Mesenchymal stem cell (in vitro differentiated cells and primary cell): Measurements from ENCODE around the gene CLEC3B.
"Not testable (repeated sequence)": the region's sequence is repeated elsewhere in the genome, so short reads cannot be mapped to it uniquely, and the experiment has no call there.

Experiments
- DNase-seq: peaks from one replicate; pipeline ENCODE4 v3.0.0-alpha.2; 2013
- H2AFZ ChIP-seq: one replicate; pipeline ENCODE4 v1.6.1; 2013; ENCODE audit warnings: low read depth, mild to moderate bottlenecking, control low read depth, inconsistent platforms, low read length, moderate library complexity
- H2AK5ac ChIP-seq: 2 replicates; pipeline ENCODE4 v1.6.1; 2013; ENCODE audit warnings: low read length, moderate library complexity, mild to moderate bottlenecking, inconsistent platforms; ENCODE audit not compliant: severe bottlenecking
- H2BK120ac ChIP-seq: one replicate; pipeline ENCODE4 v1.6.1; 2013; ENCODE audit warnings: low read depth, mild to moderate bottlenecking, inconsistent platforms, low read length, moderate library complexity
- H2BK12ac ChIP-seq, 2 experiments: one replicate each; pipeline ENCODE4 v1.6.1; 2013; ENCODE audit warnings: inconsistent platforms in 2 of 2, low read length in 2 of 2, mild to moderate bottlenecking in 2 of 2, moderate library complexity in 2 of 2, control low read depth in 1 of 2
- H2BK15ac ChIP-seq: one replicate; pipeline ENCODE4 v1.6.1; 2013; ENCODE audit warnings: mild to moderate bottlenecking, low read depth, inconsistent platforms; ENCODE audit not compliant: poor library complexity, severe bottlenecking
- H2BK5ac ChIP-seq: 2 replicates; pipeline ENCODE4 v1.6.1; 2013; ENCODE audit warnings: low read depth, mild to moderate bottlenecking, low read length, control low read depth, inconsistent platforms; ENCODE audit not compliant: poor library complexity, severe bottlenecking
- H3K14ac ChIP-seq, 2 experiments: one replicate each; pipeline ENCODE4 v1.6.1; 2013; ENCODE audit warnings: inconsistent platforms in 2 of 2, low read length in 2 of 2, control low read depth in 1 of 2, mild to moderate bottlenecking in 1 of 2, moderate library complexity in 1 of 2
- H3K18ac ChIP-seq, 2 experiments: one replicate each; pipeline ENCODE4 v1.6.1; 2013; ENCODE audit warnings: inconsistent platforms in 2 of 2, low read length in 2 of 2, control low read depth in 1 of 2, low read depth in 1 of 2, mild to moderate bottlenecking in 1 of 2
- H3K23ac ChIP-seq, 2 experiments: one replicate each; pipeline ENCODE4 v1.6.1; 2013; ENCODE audit warnings: inconsistent platforms in 2 of 2, low read length in 2 of 2, mild to moderate bottlenecking in 2 of 2, moderate library complexity in 2 of 2, control low read depth in 1 of 2
- H3K27ac ChIP-seq: 2 replicates; pipeline ENCODE4 v1.5.1; 2013; ENCODE audit warnings: mild to moderate bottlenecking, moderate library complexity, low read length, control low read depth, inconsistent platforms; ENCODE audit not compliant: poor library complexity, severe bottlenecking
- H3K27me3 ChIP-seq, 2 experiments: 2 replicates each; pipeline versions ENCODE4 v1.6.1 to v1.7.0; 2013; ENCODE audit warnings: low read length in 2 of 2, mild to moderate bottlenecking in 2 of 2, moderate library complexity in 2 of 2, control low read depth in 1 of 2, inconsistent platforms in 1 of 2; ENCODE audit not compliant: control insufficient read depth in 1 of 2, insufficient read depth in 1 of 2
- H3K36me3 ChIP-seq, 2 experiments: 2 replicates each; pipeline versions ENCODE4 v1.6.1 to v1.7.0; 2013; ENCODE audit warnings: low read length in 2 of 2, control low read depth in 1 of 2, inconsistent platforms in 1 of 2, low read depth in 1 of 2, mild to moderate bottlenecking in 1 of 2; ENCODE audit not compliant: insufficient read depth in 2 of 2, control insufficient read depth in 1 of 2
- H3K4ac ChIP-seq, 2 experiments: one replicate each; pipeline ENCODE4 v1.6.1; 2013; ENCODE audit warnings: inconsistent platforms in 2 of 2, low read length in 2 of 2, mild to moderate bottlenecking in 2 of 2, moderate library complexity in 2 of 2, control low read depth in 1 of 2, low read depth in 1 of 2
- H3K4me1 ChIP-seq: 2 replicates; pipeline ENCODE4 v1.6.1; 2013; ENCODE audit warnings: low read depth, low read length, control low read depth; ENCODE audit not compliant: control insufficient read depth, insufficient read depth
- H3K4me2 ChIP-seq: 2 replicates; pipeline ENCODE4 v1.6.1; 2013; ENCODE audit warnings: low read length, mild to moderate bottlenecking, inconsistent platforms; ENCODE audit not compliant: poor library complexity, severe bottlenecking
- H3K4me3 ChIP-seq, 2 experiments: 2 replicates each; pipeline versions ENCODE4 v1.5.1 to v1.7.0; 2013; ENCODE audit warnings: low read length in 2 of 2, mild to moderate bottlenecking in 2 of 2, control low read depth in 1 of 2, low read depth in 1 of 2; ENCODE audit not compliant: insufficient read depth in 1 of 2
- H3K79me1 ChIP-seq: replicated peaks from 2 replicates; pipeline ENCODE4 v1.6.1; 2013; ENCODE audit warnings: mild to moderate bottlenecking, control low read depth, low read length, inconsistent platforms; ENCODE audit not compliant: poor library complexity, severe bottlenecking
- H3K9ac ChIP-seq: 2 replicates; pipeline ENCODE4 v1.7.0; 2013; ENCODE audit warnings: mild to moderate bottlenecking, low read length, moderate library complexity
- H3K9me3 ChIP-seq: 2 replicates; pipeline ENCODE4 v1.7.0; 2013; ENCODE audit warnings: mild to moderate bottlenecking, low read length; ENCODE audit not compliant: control insufficient read depth
- H4K8ac ChIP-seq: one replicate; pipeline ENCODE4 v1.6.1; 2013; ENCODE audit warnings: inconsistent platforms, mild to moderate bottlenecking, low read length, moderate library complexity
- H4K91ac ChIP-seq: one replicate; pipeline ENCODE4 v1.6.1; 2013; ENCODE audit warnings: mild to moderate bottlenecking, low read length, inconsistent platforms
- WGBS: methylation state at CpG from one replicate; pipeline ENCODE4 v1.1.7; 2013; ENCODE audit warnings: mixed read lengths; 5-methylcytosine and 5-hydroxymethylcytosine counted together

The CLEC3B gene

GRCh38 chr3:44983484-44983941 lies 42.6 kb upstream of the CLEC3B start:
- Histone ChIP-seq H3K18ac (no peak overlapping the region), H3K4me1 (peaks cover 2% of the 10 kb centered on the region), H2AFZ (no peak overlapping the region), H3K4me3 (no peak overlapping the region), H3K79me1 (peaks cover 36% of the 10 kb centered on the region), H4K91ac (no peak overlapping the region), H3K23ac (no peak overlapping the region), H3K9me3 (no peaks in the 10 kb centered on the region), H3K4ac (no peak overlapping the region), H2BK12ac (no peak overlapping the region), H2BK15ac (no peak overlapping the region), H3K9ac (no peak overlapping the region), H3K36me3 (peaks cover 2 to 7% of the 10 kb centered on the region in 2 experiments), H3K14ac (no peak overlapping the region), H3K27ac (no peak overlapping the region), H3K4me2 (no peak overlapping the region), H3K27me3 (no peaks in the 10 kb centered on the region), H2BK120ac (no peak overlapping the region), H2AK5ac (no peak overlapping the region), H2BK5ac (no peak overlapping the region), H4K8ac (no peak overlapping the region)
- WGBS: 90% methylated on average over 1 of the region's 1 CpG
- no peak for DNase-seq

GRCh38 chr3:44984335-44984734 lies 41.8 kb upstream of the CLEC3B start:
- H2BK5ac ChIP-seq: no peak overlapping the region
- no peak overlapping the region for H4K91ac ChIP-seq
- H3K14ac ChIP-seq: no peak overlapping the region
- no peak overlapping the region for H3K4me3 ChIP-seq
- no peak overlapping the region for H2BK120ac ChIP-seq
- WGBS: 100% methylated on average over 1 of the region's 2 CpGs
- H3K79me1 ChIP-seq: peaks cover 39% of the 10 kb centered on the region
- H3K27me3 ChIP-seq: no peaks in the 10 kb centered on the region
- no peak overlapping the region for H3K18ac ChIP-seq
- H3K9me3 ChIP-seq: no peaks in the 10 kb centered on the region
- no peak overlapping the region for H2AFZ ChIP-seq
- H2AK5ac ChIP-seq: no peak overlapping the region
- no peak overlapping the region for H3K23ac ChIP-seq
- no peak overlapping the region for H3K9ac ChIP-seq
- no peak overlapping the region for H3K4me2 ChIP-seq
- H2BK15ac ChIP-seq: no peak overlapping the region
- no peak overlapping the region for H3K27ac ChIP-seq
- peaks cover 5 to 7% of the 10 kb centered on the region in 2 experiments for H3K36me3 ChIP-seq
- peaks cover 3% of the 10 kb centered on the region for H3K4me1 ChIP-seq
- H2BK12ac ChIP-seq: no peak overlapping the region
- H4K8ac ChIP-seq: no peak overlapping the region
- no peak overlapping the region for H3K4ac ChIP-seq
- DNase-seq: no peak

DNA sequence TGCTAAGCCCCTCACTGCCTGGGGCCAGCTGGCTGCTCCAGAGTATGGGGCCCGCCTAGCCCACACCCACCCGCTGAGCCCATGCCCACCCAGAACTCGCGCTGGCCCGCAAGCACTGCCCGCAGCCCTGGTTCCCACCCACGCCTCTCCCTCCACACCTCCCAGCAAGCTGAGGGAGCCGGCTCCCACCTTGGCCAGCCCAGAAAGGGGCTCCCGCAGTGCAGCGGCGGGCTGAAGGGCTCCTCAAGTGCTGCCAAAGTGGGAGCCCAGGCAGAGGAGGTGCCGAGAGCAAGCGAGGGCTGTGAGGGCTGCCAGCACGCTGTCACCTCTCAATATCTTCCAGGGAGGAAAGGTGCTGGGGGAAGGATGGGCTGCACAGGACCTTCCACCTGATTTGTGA lies 39.8 kb upstream of the CLEC3B start:
- H3K23ac ChIP-seq, H3K9ac ChIP-seq, H3K14ac ChIP-seq, H3K27me3 ChIP-seq, H3K18ac ChIP-seq, H2AK5ac ChIP-seq, H3K27ac ChIP-seq, H3K4me2 ChIP-seq, H2BK5ac ChIP-seq, DNase-seq, H2BK120ac ChIP-seq, H2AFZ ChIP-seq, H4K8ac ChIP-seq, H3K4me3 ChIP-seq, H2BK15ac ChIP-seq, H3K4ac ChIP-seq, H2BK12ac ChIP-seq, H3K9me3 ChIP-seq, H3K4me1 ChIP-seq, H4K91ac ChIP-seq: not testable (repeated sequence)
- 98% methylated on average over 14 of the region's 14 CpGs for WGBS
- peaks cover 47% of the 10 kb centered on the region for H3K79me1 ChIP-seq
- H3K36me3 ChIP-seq: peaks cover 14 to 21% of the 10 kb centered on the region in 2 experiments

DNA sequence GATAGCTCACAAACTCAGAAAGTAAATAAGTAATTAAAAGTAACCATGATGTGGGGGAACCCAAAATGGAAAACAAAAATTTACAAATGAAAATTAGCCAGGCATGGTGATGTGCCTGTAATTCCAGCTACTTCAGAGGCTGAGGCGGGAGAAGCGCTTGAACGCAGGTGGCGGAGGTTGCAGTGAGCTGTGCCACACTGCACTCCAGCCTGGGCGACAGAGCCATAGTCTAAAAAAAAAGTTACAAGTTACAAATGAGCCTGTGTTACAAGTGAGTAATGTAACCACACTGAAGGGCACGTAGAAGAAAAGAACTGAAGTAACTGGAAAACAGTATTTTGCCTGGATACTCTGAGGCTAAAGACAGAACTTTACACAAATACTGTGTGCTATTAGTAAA lies 38.8 kb upstream of the CLEC3B start:
- Histone ChIP-seq H2BK120ac (no peak overlapping the region), H3K36me3 (peaks cover 18 to 31% of the 10 kb centered on the region in 2 experiments), H2BK15ac (no peak overlapping the region), H2BK5ac (no peak overlapping the region), H3K9me3 (no peaks in the 10 kb centered on the region), H3K23ac (no peak overlapping the region), H3K4ac (no peak overlapping the region), H3K27ac (no peak overlapping the region), H3K9ac (no peak overlapping the region), H4K91ac (no peak overlapping the region), H3K27me3 (no peaks in the 10 kb centered on the region), H3K4me3 (no peak overlapping the region), H2BK12ac (no peak overlapping the region), H2AK5ac (no peak overlapping the region), H4K8ac (no peak overlapping the region), H3K79me1 (peaks cover 47% of the 10 kb centered on the region), H3K18ac (no peak overlapping the region), H3K4me1 (peaks cover 3% of the 10 kb centered on the region), H3K14ac (no peak overlapping the region), H3K4me2 (no peak overlapping the region), H2AFZ (no peak overlapping the region)
- DNase-seq: no peak
- WGBS: 94% methylated on average over 6 of the region's 6 CpGs
